KOPT-K1 (cell line): ENCODE measurements around the gene DGUOK.
"Not testable (repeated sequence)": the region's sequence is repeated elsewhere in the genome, so short reads cannot be mapped to it uniquely, and the experiment has no call there.

Experiments
- H3K27ac ChIP-seq: fragments of 200-600 bp; sonication (generic); 2 replicates; pipeline ENCODE4 v1.5.1; 2016; ENCODE audit warnings: antibody characterized with exemption, mild to moderate bottlenecking, low read depth, low read length; ENCODE audit not compliant: poor library complexity, severe bottlenecking
- H3K36me3 ChIP-seq: fragments of 200-600 bp; sonication (generic); 2 replicates; pipeline ENCODE4 v1.5.1; 2017; ENCODE audit warnings: antibody characterized with exemption, mild to moderate bottlenecking, low read length, moderate library complexity; ENCODE audit not compliant: insufficient read depth
- H3K9me3 ChIP-seq: fragments of 200-600 bp; sonication (generic); 2 replicates; pipeline ENCODE4 v1.5.1; 2017; ENCODE audit warnings: antibody characterized with exemption, low read length, mild to moderate bottlenecking; ENCODE audit not compliant: insufficient read depth, poor library complexity, severe bottlenecking

DGUOK gene

DNA sequence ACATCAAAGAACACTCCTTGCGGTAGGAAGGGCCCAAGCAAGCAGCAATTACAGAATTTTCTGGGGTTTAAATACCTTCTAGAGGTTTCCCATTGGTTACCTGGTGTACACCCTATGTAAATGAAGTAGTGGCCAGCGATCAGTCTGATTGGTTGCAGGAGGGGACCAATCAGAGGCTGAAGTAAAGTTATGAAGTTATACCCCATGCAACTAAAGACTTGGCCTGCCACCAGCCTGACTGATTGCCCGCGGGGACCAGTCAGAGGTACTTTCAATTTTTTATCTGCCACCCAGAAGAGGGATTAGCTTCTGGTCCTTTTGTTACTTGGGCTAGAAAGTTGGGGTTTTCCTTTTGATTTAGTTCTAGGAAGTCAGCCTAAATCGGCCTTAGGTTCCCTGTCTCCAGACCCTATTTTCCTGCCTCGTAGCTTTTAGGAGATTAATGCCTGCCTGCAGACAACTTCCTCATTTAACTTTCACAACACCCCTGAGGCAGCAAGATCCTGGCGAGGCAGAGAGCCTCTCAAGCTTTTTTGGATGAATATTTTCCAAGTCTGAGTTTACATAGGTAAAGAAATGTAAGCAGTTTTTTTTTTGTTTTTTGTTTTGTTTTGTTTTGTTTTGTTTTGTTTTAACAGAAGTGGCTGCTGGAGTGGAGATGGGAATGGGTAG, 1.5 kb upstream of the DGUOK start:
- H3K36me3 ChIP-seq, result peaks cover 10% of the 10 kb centered on the region; the same call in 1 of the 2 replicates

DNA sequence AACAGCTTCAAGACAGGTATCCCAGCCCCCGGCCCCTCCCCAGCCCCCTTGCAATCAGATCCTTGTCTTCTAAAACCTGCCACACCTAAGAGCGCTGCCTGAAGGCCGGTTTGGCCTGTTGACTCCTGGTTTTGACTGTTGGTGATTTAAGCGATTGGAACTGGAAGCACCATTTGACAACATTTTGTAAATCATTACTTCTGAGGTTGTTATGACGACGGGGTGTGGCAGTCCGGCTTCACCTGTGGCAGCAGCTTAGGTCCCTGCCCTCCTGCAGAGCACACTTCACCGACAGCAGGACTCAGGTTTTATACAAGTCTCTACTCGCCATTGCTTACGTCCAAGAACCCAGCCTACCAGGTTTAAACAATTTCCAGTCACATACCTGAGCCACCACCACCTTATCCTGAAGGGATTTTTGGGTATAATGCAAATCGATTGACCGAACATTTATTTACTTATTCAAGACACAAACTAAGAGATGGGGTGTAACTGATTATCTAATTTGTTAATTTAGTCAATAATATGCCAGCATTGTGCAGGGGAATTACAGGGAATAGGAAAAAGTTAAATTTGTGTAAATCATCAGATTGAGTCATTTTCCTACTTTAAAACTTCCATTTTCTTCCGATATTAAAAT, 707 bp upstream of the DGUOK start:
- no peaks in the 10 kb centered on the region for H3K9me3 ChIP-seq
- peak overlapping the region; percentile 89 for H3K27ac ChIP-seq
- H3K36me3 ChIP-seq, result peaks cover 15% of the 10 kb centered on the region; the same call in 1 of the 2 replicates

More for the DNA sequence above, 1.5 kb upstream of the DGUOK start:
- no peaks in the 10 kb centered on the region for H3K9me3 ChIP-seq
- no peak overlapping the region for H3K27ac ChIP-seq

DNA sequence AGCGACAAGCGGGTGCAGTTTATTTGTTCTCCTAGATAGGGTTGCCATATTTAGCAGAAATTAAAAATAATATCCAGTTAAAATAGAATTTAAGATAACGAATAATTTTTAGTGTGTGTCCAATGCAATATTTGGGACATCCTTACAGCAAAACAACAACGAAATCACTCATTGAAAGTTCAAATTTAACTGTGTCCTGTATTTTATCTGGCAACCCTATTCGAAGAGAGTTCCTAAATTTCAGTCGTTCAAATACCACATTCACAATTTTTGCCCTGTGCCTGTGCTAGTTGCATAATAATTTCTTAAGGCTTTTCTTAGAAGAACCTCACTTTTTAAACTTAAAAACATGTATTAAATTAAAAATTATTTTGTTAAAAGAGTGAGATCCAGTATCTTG, 664 bp downstream of the DGUOK start:
- Histone ChIP-seq H3K9me3 (no peaks in the 10 kb centered on the region), H3K27ac (peak overlapping the region; percentile 89), H3K36me3 (peaks cover 29% of the 10 kb centered on the region)

DNA sequence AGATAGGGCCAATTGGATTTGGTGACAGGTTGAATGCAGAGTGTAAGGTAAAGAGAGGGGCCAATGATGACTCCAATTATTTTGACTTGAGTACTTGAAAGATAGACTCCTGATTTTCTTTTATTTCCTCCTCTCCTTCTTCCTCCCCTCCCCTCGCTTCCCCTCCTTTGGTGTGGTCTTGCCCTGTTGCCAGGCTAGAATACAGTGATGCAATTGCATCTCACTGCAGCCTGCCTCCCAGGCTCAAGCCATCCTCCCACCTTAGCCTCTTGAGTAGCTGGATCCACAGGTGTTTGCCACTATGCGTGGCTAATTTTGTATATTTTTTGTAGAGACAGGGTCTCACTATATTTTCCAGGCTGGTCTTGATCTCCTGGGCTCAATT, 2.3 kb downstream of the DGUOK start:
- Histone ChIP-seq H3K36me3 (peaks cover 45% of the 10 kb centered on the region), H3K27ac (no peak overlapping the region), H3K9me3 (no peaks in the 10 kb centered on the region)

DNA sequence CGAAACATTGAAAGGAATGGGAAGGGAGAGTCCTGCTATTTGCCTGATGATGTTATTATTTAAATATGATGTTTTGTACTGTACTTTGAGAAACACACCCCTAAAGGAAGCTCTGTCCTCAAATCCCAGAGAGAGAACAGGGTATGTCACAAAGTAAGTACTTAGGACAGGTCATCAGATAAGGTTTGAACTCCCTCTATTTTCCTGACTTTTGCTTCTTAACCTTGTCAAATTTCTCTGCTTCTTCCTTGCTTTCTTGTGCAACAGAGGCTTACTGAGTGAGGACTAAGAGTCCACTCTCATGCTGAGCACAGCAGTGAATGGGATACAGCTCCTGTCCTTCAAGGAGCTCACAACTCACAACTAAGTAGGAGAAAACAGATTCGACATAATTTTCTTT, 3.7 kb downstream of the DGUOK start:
- Histone ChIP-seq H3K27ac (no peak overlapping the region), H3K9me3 (no peaks in the 10 kb centered on the region), H3K36me3 (peaks cover 59% of the 10 kb centered on the region)

DNA sequence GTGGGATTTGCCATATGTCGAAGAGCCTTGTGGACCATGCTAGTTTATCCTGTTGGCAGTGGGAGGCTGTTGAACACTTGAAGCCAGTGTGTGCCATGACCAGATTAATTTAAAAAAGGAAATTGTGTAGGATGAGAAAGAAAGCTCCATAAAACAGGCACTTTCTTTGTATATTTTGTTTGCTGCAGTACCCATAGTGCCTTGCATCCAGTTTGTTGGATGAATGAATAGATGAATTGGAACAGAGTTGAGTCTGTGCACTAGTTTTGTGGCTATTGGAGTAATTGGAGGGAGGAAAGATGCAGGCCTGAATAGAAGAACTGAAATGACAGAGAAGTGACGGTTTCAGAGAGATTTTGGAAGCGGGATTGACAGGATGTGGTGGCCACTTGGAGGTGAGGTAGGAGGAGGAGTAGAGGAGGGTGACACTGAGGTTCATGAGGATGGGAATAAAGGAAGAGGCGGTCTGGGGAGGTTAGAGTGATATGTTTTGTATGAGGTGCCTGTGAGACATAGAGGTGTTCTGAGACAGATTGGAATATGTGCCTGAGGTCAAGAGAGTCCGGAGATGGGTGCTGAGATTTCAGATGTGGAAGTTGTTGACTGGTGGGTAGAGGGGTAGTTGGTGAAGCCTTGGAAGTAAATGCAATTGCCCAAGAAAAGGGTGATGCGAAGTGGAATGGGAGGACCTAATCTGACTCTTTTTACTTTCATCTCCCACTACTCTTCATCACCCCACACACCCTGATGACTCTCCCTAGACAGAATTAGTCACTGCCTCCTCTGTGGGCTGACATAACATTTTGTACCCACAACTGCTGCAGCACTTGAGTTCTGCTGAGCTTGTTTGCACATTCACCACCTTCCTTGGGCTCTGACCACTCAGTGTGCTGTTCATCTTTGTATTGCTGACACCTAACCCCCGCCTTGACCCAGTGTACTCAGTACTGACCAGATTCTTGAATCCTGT, 5.1 kb downstream of the DGUOK start:
- H3K36me3 ChIP-seq, result peaks cover 73% of the 10 kb centered on the region
- H3K9me3 ChIP-seq, result no peaks in the 10 kb centered on the region
- no peak overlapping the region for H3K27ac ChIP-seq

DNA sequence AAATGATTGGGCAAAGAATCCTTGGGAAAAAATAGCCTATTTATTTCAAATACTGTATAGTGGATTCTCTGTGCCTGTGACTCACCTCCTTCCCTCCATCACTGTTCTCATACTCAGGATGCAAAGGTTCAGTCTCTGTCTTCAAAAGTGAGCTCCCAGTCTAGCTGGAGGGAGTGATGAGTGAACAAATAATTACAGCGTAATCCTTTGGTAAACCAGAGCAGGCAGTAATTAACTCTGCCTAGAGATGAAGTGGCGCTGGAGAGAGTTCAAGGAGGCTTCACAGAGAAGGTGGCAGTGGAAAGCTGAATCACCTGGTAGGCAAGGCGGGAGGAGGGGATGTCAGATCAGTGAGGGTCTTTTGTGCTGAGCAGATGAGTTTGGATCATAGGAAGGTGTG, 6.5 kb downstream of the DGUOK start:
- H3K9me3 ChIP-seq, result no peaks in the 10 kb centered on the region
- H3K27ac ChIP-seq, result no peak overlapping the region
- peaks cover 87% of the 10 kb centered on the region for H3K36me3 ChIP-seq

DNA sequence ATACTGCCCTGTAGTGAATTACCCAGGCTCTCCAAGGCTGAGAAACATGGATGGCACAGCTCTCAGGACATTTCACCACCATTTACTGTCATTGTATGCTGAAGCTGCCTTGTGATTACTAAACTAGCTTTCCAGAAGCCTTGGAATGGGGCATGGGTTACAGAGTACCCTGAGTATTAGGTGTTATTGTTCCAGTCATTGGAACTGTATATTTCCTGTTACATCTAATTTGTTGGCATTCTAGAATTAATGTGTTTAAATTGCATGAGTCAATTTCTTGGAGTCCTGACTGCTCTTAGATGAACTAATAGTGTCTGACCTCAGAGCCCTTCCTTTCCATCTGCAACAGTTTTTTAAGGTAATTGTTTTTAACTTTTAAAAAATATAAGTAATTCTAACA, 9.0 kb downstream of the DGUOK start:
- H3K36me3 ChIP-seq, result peaks cover 97% of the 10 kb centered on the region

DNA sequence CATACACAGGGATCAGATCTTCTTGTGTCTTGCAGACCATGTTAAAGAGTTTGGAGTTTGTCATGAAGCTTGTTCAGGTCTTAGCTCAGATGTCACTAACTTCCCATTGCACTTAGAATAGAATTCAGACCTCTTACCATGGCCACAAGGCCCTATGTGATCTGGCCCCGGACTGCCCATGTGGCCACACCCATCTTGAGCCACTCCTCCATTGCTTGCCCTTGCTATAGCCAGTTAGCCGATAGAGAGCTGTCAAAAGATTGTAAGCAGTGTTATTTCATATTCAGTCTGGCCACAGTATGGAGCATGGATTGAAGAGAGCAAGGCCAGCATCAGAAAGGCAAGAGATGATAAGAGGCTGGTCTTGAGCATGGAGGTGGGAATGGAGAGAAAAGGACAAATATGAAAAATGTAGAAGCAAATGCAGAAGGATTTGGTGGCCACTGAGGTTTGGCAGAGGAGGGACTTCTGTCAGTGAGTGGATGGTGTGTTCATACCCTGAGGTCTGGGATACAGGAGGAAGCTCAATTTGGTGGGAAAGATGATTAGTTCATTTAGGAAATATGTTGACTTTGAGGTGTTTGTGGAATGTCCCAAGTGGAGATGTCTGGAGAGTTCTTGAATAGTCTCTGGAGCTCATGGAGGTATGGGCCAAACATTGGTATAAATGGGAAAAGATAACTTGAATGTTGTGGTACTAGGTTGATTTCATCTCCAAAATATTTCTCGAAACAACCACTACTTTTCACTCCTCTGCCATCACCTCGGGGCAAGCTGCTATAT, 10.6 kb downstream of the DGUOK start:
- H3K9me3 ChIP-seq, result no peaks in the 10 kb centered on the region
- peaks cover 99% of the 10 kb centered on the region for H3K36me3 ChIP-seq
- H3K27ac ChIP-seq, result no peak overlapping the region

More for the DNA sequence above, 9.0 kb downstream of the DGUOK start:
- H3K9me3 ChIP-seq, result no peaks in the 10 kb centered on the region
- H3K27ac ChIP-seq, result no peak overlapping the region

DNA sequence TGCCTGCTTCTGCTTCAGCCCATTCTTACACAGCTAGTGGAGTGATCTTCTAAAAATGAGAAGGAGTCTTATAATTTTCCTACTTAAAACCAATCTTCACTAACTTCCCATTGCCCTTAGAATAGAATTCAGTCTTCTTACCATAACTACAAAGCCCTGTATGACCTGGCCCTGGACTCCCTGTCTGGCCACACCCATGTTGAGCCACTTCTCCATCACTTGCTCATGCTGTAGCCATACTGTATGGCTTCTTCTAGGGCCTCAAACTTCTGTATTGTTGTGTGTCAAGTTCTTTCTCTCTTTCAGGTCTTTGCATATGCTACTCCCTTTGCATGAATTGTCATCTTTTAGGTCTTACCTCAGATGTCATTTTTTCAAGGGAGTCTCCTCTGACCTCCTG, 11.2 kb downstream of the DGUOK start:
- Histone ChIP-seq H3K9me3 (no peaks in the 10 kb centered on the region), H3K36me3 (peaks cover 98% of the 10 kb centered on the region), H3K27ac (no peak overlapping the region)

DNA sequence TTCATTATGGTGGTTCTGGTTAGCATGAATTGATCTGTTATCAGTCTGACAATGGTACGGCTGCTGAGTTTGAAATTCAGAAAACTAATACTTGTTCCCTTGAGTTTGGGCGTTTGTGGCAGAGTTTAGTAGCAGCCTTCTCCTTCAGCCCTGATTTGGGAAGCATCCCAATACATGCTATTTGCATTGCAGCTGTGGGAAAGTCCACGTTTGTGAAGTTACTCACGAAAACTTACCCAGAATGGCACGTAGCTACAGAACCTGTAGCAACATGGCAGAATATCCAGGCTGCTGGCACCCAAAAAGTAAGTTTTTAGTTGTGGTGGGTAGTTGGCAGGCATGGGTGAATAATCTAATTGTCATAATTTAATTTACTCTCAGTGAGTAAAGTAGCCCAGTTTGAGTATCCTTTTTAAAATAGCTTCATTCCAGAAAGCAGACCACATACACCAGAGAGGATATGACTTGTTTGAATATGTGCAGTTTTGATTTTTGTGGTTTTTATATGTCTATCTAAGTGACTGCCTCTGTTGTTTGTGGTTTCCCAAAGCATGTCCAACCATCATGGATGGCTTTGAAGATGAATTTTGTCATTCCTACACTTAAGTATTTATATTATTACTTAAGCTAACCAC, 12.2 kb downstream of the DGUOK start:
- H3K9me3 ChIP-seq, result no peaks in the 10 kb centered on the region
- H3K36me3 ChIP-seq, result peaks cover 98% of the 10 kb centered on the region
- no peak overlapping the region for H3K27ac ChIP-seq

DNA sequence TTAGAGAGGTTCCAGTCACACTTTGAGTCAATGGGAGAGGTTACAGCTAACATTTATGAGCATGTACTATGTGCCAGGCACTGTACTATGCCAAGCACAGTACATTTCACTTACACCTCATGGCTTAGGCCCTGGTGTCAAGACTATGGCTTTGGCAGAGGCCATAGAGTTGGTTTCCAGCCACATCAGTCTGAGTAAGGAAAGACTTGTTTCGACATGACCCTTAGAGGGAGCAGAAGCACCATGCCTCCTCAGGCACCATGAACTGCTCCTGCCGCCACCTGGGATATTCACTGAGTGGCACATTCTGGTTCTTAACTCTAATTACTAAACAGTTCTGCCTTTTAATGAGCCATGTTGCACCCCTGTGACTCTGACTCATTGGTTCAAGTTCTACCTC, 12.7 kb downstream of the DGUOK start:
- Histone ChIP-seq H3K9me3 (no peaks in the 10 kb centered on the region), H3K36me3 (peaks cover 98% of the 10 kb centered on the region), H3K27ac (no peak overlapping the region)

DNA sequence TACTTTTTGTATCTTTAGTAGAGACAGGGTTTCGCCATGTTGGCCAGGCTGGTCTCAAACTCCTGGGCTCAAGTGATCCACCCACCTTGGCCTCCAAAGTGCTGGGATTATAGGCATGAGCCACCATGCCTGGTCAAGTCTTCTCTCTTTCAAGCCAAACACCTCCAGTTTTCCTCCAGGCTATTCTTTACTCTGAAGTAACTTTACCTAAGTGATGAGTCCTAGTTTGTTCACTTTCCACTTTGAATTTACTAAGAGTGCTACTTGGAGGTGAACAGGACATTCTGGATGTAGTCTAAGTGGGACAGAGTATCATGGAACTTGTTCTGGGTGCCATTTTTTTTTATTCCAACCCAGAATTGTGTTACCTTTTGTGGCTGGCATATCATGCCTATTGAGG, 13.4 kb downstream of the DGUOK start:
- H3K9me3 ChIP-seq, H3K27ac ChIP-seq: not testable (repeated sequence)
- H3K36me3 ChIP-seq, result peaks cover 98% of the 10 kb centered on the region

DNA sequence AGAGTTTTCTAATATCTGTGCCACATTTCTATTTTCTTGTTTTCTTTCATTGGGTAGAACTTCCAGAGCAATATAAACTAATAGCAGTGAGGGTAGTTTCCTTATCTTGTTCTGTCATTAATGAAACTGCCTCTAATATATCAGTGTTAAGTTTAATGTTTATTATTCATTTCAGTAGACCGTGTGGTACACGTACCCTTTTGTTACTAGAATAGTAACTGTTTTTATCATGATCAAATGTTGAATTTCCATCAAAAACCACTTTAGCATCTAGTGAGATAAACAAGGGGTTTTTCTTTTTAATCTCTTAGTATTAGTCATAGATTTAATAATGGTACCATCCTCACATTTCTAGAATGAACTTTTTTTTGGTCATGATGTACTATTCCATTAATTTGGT, 16.0 kb downstream of the DGUOK start:
- no peaks in the 10 kb centered on the region for H3K9me3 ChIP-seq
- no peak overlapping the region for H3K27ac ChIP-seq
- H3K36me3 ChIP-seq, result peaks cover 98% of the 10 kb centered on the region
